GM23338 (cell line): ENCODE measurements around the gene PARD3. TPM values are rescaled to one million over a fixed set of nuclear protein-coding genes. Genes with fewer than 3 reads are reported as not detected.

Source experiments
- ATAC-seq: fragments of 200-7000 bp; cut with Tn5 transposase; 3 replicates; pipeline ENCODE4 v1.9.1; 2020
- DNase-seq: peaks from one replicate; pipeline ENCODE4 v3.0.0-alpha.2; 2015; ENCODE audit warnings: low spot score
- H2AFZ ChIP-seq: fragments of 200-600 bp; sonication (generic); 2 replicates; pipeline ENCODE4 v1.8.0; 2016; ENCODE audit warnings: antibody characterized with exemption, mild to moderate bottlenecking, moderate library complexity
- H3F3A ChIP-seq: fragments of 200-600 bp; sonication (generic); replicated peaks from 2 replicates; pipeline ENCODE4 v1.8.0; 2017; ENCODE audit warnings: antibody characterized with exemption, mixed run types, low read depth
- H3K27ac ChIP-seq: fragments of 200-600 bp; sonication (generic); 2 replicates; pipeline ENCODE4 v1.6.1; 2016; ENCODE audit warnings: low read depth
- H3K27me3 ChIP-seq: fragments of 200-600 bp; sonication (generic); 2 replicates; pipeline ENCODE4 v1.8.0; 2016; ENCODE audit warnings: mild to moderate bottlenecking, mixed run types, moderate library complexity; ENCODE audit not compliant: insufficient read depth
- H3K36me3 ChIP-seq: fragments of 200-600 bp; sonication (generic); 2 replicates; pipeline ENCODE4 v1.8.0; 2016; ENCODE audit warnings: mild to moderate bottlenecking; ENCODE audit not compliant: insufficient read depth
- H3K4me1 ChIP-seq: fragments of 200-600 bp; sonication (generic); 2 replicates; pipeline ENCODE4 v1.8.0; 2016; ENCODE audit warnings: mild to moderate bottlenecking, moderate library complexity; ENCODE audit not compliant: insufficient read depth
- H3K4me2 ChIP-seq: fragments of 200-600 bp; sonication (generic); 2 replicates; pipeline ENCODE4 v1.7.1; 2017; ENCODE audit warnings: mixed run types
- H3K4me3 ChIP-seq: fragments of 200-600 bp; sonication (generic); 2 replicates; pipeline ENCODE4 v1.6.1; 2016; ENCODE audit warnings: mixed run types
- H3K79me2 ChIP-seq: fragments of 200-600 bp; sonication (generic); replicated peaks from 2 replicates; pipeline ENCODE4 v1.8.0; 2017; ENCODE audit warnings: mild to moderate bottlenecking; ENCODE audit not compliant: insufficient read depth
- H3K9me2 ChIP-seq: fragments of 200-600 bp; sonication (generic); 2 replicates; pipeline ENCODE4 v1.8.0; 2017; ENCODE audit not compliant: insufficient read depth
- H4K20me1 ChIP-seq: fragments of 200-600 bp; sonication (generic); replicated peaks from 2 replicates; pipeline ENCODE4 v1.8.0; 2017; ENCODE audit warnings: mild to moderate bottlenecking; ENCODE audit not compliant: insufficient read depth
- H3K27ac Mint-ChIP-seq: 2 replicates; pipeline ENCODE4 v1.8.0; 2020; ENCODE audit warnings: inconsistent platforms, mild to moderate bottlenecking, moderate library complexity, mixed read lengths
- H3K27me3 Mint-ChIP-seq: 3 replicates; pipeline ENCODE4 v1.8.0; 2022; ENCODE audit warnings: low read depth, mild to moderate bottlenecking, moderate library complexity, mixed read lengths, inconsistent platforms; ENCODE audit not compliant: insufficient read depth, poor library complexity
- H3K36me3 Mint-ChIP-seq: 3 replicates; pipeline ENCODE4 v1.8.0; 2021; ENCODE audit warnings: low read depth, mild to moderate bottlenecking, inconsistent platforms, moderate library complexity, mixed read lengths
- H3K4me1 Mint-ChIP-seq: 3 replicates; pipeline ENCODE4 v1.8.0; 2020; ENCODE audit warnings: mild to moderate bottlenecking, inconsistent platforms, mixed read lengths
- H3K4me3 Mint-ChIP-seq: 3 replicates; pipeline ENCODE4 v1.8.0; 2021; ENCODE audit warnings: moderate library complexity, mild to moderate bottlenecking, inconsistent platforms, mixed read lengths
- H3K9me3 Mint-ChIP-seq: 3 replicates; pipeline ENCODE4 v1.8.0; 2020; ENCODE audit warnings: moderate library complexity, mild to moderate bottlenecking, inconsistent platforms, mixed read lengths
- CREB1 ChIP-seq: fragments of 250-450 bp; sonication (Bioruptor Pico); IDR thresholded peaks from 2 replicates; pipeline ENCODE4 v1.5.0; 2020; ENCODE audit warnings: low read depth, mild to moderate bottlenecking, moderate library complexity
- EZH2 ChIP-seq: fragments of 200-600 bp; sonication (generic); IDR thresholded peaks from one replicate; pipeline ENCODE4 v1.8.0; 2017; ENCODE audit warnings: antibody characterized with exemption, mild to moderate bottlenecking, low read depth; ENCODE audit not compliant: unreplicated experiment
- EZH2phosphoT487 ChIP-seq: fragments of 200-600 bp; sonication (generic); IDR thresholded peaks from one replicate; pipeline ENCODE4 v1.8.1; 2018; ENCODE audit warnings: antibody characterized with exemption; ENCODE audit not compliant: unreplicated experiment
- JUNB ChIP-seq: IDR thresholded peaks from one replicate; pipeline ENCODE4 v1.6.1; 2016; ENCODE audit warnings: antibody characterized with exemption; ENCODE audit not compliant: unreplicated experiment
- NANOG ChIP-seq: IDR thresholded peaks from 2 replicates; pipeline ENCODE4 v1.6.1; 2016; ENCODE audit warnings: antibody characterized with exemption, borderline replicate concordance
- POLR2AphosphoS5 ChIP-seq: IDR thresholded peaks from 2 replicates; pipeline ENCODE4 v1.6.1; 2016; ENCODE audit warnings: antibody characterized with exemption, low read depth
- REST ChIP-seq: IDR thresholded peaks from one replicate; pipeline ENCODE4 v1.6.1; 2018; ENCODE audit warnings: antibody characterized with exemption; ENCODE audit not compliant: unreplicated experiment
- STAT1 ChIP-seq: IDR thresholded peaks from one replicate; pipeline ENCODE4 v1.6.1; 2016; ENCODE audit warnings: antibody characterized with exemption; ENCODE audit not compliant: unreplicated experiment
- ZNF114 ChIP-seq: fragments of 250-450 bp; sonication (Bioruptor Pico); IDR thresholded peaks from 2 replicates; pipeline ENCODE4 v1.5.0; 2020; ENCODE audit warnings: mild to moderate bottlenecking, moderate library complexity
- ZNF331 ChIP-seq: fragments of 250-450 bp; sonication (Bioruptor Pico); IDR thresholded peaks from 2 replicates; pipeline ENCODE4 v1.5.0; 2020; ENCODE audit warnings: low read depth, mild to moderate bottlenecking, moderate library complexity
- polyA plus RNA-seq: library from polyadenylated mRNA; unstranded; fragments of >200 nt; fragmentation: Nextera tagmentation; extraction: Ambion mirVana; gene quantifications from 2 replicates; pipeline ENCODE4 v1.2.1, GENCODE V29; 2016
- total RNA-seq: library from RNA; depleted of rRNA; stranded (reverse); fragments of >200 nt; shearing (Covaris generic); gene quantifications from 2 replicates; pipeline ENCODE4 v1.2.3, GENCODE V29; 2014
- TF ChIP-seq, protein P1 (sequence below): fragments of 250-450 bp; sonication (Bioruptor Pico); IDR thresholded peaks from 2 replicates; pipeline ENCODE4 v1.5.0; 2020; ENCODE audit warnings: mild to moderate bottlenecking, moderate library complexity
- TF ChIP-seq, protein P2 (sequence below), 2 experiments: fragments of 200-600 bp in 1 of 2; sonication (generic) in 1 of 2; conservative IDR thresholded peaks; 2 replicates each; pipeline versions ENCODE4 v1.5.1 to v1.6.1; 2016 to 2017; ENCODE audit warnings: antibody characterized with exemption in 2 of 2, low read depth in 2 of 2, mild to moderate bottlenecking in 2 of 2, moderate library complexity in 1 of 2

PARD3 gene
- total and polyA plus RNA-seq, 2 experiments from 2014 or later = 30.2 to 51.4 TPM

GRCh38 chr10:34150103-34150502, 665.0 kb downstream of the PARD3 start:
- DNase-seq = no peak
- H3K27ac Mint-ChIP-seq = no peak overlapping the region
- no peaks in the 10 kb centered on the region for H3K9me3 Mint-ChIP-seq
- no peaks in the 10 kb centered on the region for H3K36me3 Mint-ChIP-seq
- TF ChIP-seq, protein P1, sequence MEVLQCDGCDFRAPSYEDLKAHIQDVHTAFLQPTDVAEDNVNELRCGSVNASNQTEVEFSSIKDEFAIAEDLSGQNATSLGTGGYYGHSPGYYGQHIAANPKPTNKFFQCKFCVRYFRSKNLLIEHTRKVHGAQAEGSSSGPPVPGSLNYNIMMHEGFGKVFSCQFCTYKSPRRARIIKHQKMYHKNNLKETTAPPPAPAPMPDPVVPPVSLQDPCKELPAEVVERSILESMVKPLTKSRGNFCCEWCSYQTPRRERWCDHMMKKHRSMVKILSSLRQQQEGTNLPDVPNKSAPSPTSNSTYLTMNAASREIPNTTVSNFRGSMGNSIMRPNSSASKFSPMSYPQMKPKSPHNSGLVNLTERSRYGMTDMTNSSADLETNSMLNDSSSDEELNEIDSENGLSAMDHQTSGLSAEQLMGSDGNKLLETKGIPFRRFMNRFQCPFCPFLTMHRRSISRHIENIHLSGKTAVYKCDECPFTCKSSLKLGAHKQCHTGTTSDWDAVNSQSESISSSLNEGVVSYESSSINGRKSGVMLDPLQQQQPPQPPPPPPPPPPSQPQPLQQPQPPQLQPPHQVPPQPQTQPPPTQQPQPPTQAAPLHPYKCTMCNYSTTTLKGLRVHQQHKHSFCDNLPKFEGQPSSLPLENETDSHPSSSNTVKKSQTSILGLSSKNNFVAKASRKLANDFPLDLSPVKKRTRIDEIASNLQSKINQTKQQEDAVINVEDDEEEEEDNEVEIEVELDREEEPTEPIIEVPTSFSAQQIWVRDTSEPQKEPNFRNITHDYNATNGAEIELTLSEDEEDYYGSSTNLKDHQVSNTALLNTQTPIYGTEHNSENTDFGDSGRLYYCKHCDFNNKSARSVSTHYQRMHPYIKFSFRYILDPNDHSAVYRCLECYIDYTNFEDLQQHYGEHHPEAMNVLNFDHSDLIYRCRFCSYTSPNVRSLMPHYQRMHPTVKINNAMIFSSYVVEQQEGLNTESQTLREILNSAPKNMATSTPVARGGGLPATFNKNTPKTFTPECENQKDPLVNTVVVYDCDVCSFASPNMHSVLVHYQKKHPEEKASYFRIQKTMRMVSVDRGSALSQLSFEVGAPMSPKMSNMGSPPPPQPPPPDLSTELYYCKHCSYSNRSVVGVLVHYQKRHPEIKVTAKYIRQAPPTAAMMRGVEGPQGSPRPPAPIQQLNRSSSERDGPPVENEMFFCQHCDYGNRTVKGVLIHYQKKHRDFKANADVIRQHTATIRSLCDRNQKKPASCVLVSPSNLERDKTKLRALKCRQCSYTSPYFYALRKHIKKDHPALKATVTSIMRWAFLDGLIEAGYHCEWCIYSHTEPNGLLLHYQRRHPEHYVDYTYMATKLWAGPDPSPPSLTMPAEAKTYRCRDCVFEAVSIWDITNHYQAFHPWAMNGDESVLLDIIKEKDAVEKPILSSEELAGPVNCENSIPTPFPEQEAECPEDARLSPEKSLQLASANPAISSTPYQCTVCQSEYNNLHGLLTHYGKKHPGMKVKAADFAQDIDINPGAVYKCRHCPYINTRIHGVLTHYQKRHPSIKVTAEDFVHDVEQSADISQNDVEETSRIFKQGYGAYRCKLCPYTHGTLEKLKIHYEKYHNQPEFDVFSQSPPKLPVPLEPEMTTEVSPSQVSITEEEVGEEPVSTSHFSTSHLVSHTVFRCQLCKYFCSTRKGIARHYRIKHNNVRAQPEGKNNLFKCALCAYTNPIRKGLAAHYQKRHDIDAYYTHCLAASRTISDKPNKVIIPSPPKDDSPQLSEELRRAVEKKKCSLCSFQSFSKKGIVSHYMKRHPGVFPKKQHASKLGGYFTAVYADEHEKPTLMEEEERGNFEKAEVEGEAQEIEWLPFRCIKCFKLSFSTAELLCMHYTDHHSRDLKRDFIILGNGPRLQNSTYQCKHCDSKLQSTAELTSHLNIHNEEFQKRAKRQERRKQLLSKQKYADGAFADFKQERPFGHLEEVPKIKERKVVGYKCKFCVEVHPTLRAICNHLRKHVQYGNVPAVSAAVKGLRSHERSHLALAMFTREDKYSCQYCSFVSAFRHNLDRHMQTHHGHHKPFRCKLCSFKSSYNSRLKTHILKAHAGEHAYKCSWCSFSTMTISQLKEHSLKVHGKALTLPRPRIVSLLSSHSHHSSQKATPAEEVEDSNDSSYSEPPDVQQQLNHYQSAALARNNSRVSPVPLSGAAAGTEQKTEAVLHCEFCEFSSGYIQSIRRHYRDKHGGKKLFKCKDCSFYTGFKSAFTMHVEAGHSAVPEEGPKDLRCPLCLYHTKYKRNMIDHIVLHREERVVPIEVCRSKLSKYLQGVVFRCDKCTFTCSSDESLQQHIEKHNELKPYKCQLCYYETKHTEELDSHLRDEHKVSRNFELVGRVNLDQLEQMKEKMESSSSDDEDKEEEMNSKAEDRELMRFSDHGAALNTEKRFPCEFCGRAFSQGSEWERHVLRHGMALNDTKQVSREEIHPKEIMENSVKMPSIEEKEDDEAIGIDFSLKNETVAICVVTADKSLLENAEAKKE (CRISPR knock-in tag) = no peak
- no peak for TF ChIP-seq ZNF331 (CRISPR knock-in tag)
- TF ChIP-seq NANOG = no peak
- TF ChIP-seq POLR2AphosphoS5 = no peak
- TF ChIP-seq CREB1 (CRISPR knock-in tag) = no peak
- no peak for TF ChIP-seq EZH2phosphoT487
- TF ChIP-seq JUNB = no peak
- TF ChIP-seq EZH2 = no peak
- TF ChIP-seq STAT1 = no peak
- TF ChIP-seq ZNF114 (CRISPR knock-in tag) = no peak
- TF ChIP-seq, protein P2, sequence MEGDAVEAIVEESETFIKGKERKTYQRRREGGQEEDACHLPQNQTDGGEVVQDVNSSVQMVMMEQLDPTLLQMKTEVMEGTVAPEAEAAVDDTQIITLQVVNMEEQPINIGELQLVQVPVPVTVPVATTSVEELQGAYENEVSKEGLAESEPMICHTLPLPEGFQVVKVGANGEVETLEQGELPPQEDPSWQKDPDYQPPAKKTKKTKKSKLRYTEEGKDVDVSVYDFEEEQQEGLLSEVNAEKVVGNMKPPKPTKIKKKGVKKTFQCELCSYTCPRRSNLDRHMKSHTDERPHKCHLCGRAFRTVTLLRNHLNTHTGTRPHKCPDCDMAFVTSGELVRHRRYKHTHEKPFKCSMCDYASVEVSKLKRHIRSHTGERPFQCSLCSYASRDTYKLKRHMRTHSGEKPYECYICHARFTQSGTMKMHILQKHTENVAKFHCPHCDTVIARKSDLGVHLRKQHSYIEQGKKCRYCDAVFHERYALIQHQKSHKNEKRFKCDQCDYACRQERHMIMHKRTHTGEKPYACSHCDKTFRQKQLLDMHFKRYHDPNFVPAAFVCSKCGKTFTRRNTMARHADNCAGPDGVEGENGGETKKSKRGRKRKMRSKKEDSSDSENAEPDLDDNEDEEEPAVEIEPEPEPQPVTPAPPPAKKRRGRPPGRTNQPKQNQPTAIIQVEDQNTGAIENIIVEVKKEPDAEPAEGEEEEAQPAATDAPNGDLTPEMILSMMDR (conservative IDR thresholded peaks at IDR 0.05; ENCODE audit: low read depth in 2 of 2) = no peak
- no peak for TF ChIP-seq REST
- Histone ChIP-seq H3K9me2 (no peaks in the 10 kb centered on the region), H3K27me3 (no peaks in the 10 kb centered on the region), H2AFZ (no peak overlapping the region), H3K36me3 (no peaks in the 10 kb centered on the region), H3F3A (no peaks in the 10 kb centered on the region), H3K27ac (no peak overlapping the region), H3K4me3 (no peak overlapping the region), H3K4me1 (peaks cover 4% of the 10 kb centered on the region; the same call in 1 of the 2 replicates), H3K4me2 (no peak overlapping the region), H3K79me2 (no peaks in the 10 kb centered on the region), H4K20me1 (no peaks in the 10 kb centered on the region)
- H3K27me3 Mint-ChIP-seq = no peaks in the 10 kb centered on the region
- no peak for ATAC-seq
- peaks cover 17% of the 10 kb centered on the region; the same call in 2 of the 3 replicates for H3K4me1 Mint-ChIP-seq
- H3K4me3 Mint-ChIP-seq = no peak overlapping the region
